Left colon (tissue), 2 donors: ENCODE data around the gene ST3GAL4. TPM values are rescaled to one million over a fixed set of nuclear protein-coding genes. Genes with fewer than 3 reads are reported as not detected.

Source experiments
- ATAC-seq: fragments of 200-7000 bp; cut with Tn5 transposase; one replicate; pipeline ENCODE4 v1.9.1; 2020; ENCODE audit warnings: mild to moderate bottlenecking, moderate library complexity
- DNase-seq, 2 donors: peaks; one replicate each; pipeline ENCODE4 v3.0.0-alpha.2; 2020
- intact Hi-C, 2 donors: fragments of 100-400 bp; cut with DNase I in 1 of 2; cut with micrococcal nuclease in 1 of 2; formaldehyde crosslinking; loops; one replicate each; pipeline versions ENCODE4 v1.11.2 to v1.14.0; 2022; cut with DNase I, micrococcal nuclease
- total RNA-seq, 2 donors: library from RNA; stranded (reverse); fragmentation: NEBNext Ultra II Directional; extraction: Animal tissue kit (Norgen Biotek cat#: 25700); gene quantifications; one replicate each; pipeline ENCODE4 v1.2.1, GENCODE V29; 2021
- donor health status: DM: no; HTN: no; CAD: no.
- donor health status: DM: yes; HTN: yes; CAD: no.

Gene ST3GAL4
- total RNA-seq, 2 donors from 2014 or later, result 181 to 536 TPM

DNA sequence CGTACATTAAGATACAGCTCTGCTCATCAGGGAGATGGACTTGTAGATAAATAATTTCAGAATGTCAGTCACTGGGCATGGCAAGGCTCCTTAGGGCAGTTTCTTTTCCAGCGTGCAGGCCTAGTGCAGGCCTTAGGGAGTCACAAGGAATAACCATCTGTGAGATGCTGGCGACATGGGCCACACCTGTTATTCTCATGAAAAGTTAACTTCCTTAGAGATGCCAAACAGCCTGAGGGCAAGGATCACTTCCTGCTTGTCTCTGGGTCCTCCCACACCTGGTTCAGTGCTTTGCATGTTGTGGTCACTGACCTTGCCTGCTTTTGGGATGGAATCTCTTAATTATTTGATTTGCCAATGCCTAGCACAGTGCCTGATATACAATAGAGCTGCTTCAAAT is 70.6 kb downstream of the ST3GAL4 start:
- peak; percentile 37 for ATAC-seq
- DNase-seq, result no peak
- intact Hi-C loops, result loop anchor here in 1 of 2 donors (10.0 kb wide), 1 partner anchor 111 kb away; no protein-coding TSS in a partner anchor

GRCh38 chr11:126426820-126427749 is 71.6 kb downstream of the ST3GAL4 start:
- intact Hi-C loops, result loop anchor here in 1 of 2 donors (10.0 kb wide), 1 partner anchor 112 kb away; no protein-coding TSS in a partner anchor
- no peak for ATAC-seq

GRCh38 chr11:126430581-126431335 is 75.3 kb downstream of the ST3GAL4 start:
- ATAC-seq (peak; percentile 81), DNase-seq (peak; percentile 54 to 88)
- intact Hi-C loops, result no loop called here

More at GRCh38 chr11:126426820-126427749, 71.6 kb downstream of the ST3GAL4 start:
- DNase-seq, result no peak

GRCh38 chr11:126431401-126432064 is 76.0 kb downstream of the ST3GAL4 start:
- DNase-seq (peak; percentile 63 to 89), ATAC-seq (peak; percentile 83)

GRCh38 chr11:126432065-126432461 is 76.6 kb downstream of the ST3GAL4 start:
- no peak for ATAC-seq
- no peak for DNase-seq
- intact Hi-C loops, result no loop called here

More at GRCh38 chr11:126431401-126432064, 76.0 kb downstream of the ST3GAL4 start:
- intact Hi-C loops, result no loop called here

GRCh38 chr11:126432525-126432924 is 77.0 kb downstream of the ST3GAL4 start:
- no peak for DNase-seq
- ATAC-seq, result no peak
- intact Hi-C loops, result no loop called here

DNA sequence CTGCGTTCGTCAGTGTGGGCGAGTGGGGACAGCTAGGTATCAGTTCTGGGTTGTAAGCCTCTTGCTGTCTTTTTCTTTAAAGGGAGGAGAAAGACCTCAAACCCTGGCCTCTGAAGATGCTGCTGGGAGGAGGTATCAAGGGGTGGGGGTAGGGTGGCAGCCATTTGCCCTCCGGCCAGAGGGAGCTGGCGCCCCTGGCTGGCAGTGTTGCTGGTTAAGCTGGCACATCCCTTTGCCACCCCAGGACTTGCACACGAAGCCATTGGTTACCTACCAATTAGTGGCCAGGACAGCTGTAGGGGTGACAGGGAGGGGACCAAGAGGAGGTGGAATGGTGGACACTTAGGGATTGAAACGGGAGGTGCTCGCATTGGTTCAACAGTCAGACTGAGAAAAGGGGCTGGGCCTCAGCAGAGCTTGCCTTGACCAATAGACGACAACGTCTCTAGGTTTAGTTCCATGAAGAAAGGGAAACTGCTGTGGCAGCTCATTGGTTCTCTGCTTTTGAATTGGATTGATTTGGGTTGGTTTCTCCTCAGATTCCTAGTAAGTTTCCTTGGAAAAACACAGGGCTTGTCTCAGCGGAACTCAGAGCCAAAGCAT is 77.9 kb downstream of the ST3GAL4 start:
- intact Hi-C loops, result no loop called here
- ATAC-seq, result no peak
- no peak for DNase-seq

DNA sequence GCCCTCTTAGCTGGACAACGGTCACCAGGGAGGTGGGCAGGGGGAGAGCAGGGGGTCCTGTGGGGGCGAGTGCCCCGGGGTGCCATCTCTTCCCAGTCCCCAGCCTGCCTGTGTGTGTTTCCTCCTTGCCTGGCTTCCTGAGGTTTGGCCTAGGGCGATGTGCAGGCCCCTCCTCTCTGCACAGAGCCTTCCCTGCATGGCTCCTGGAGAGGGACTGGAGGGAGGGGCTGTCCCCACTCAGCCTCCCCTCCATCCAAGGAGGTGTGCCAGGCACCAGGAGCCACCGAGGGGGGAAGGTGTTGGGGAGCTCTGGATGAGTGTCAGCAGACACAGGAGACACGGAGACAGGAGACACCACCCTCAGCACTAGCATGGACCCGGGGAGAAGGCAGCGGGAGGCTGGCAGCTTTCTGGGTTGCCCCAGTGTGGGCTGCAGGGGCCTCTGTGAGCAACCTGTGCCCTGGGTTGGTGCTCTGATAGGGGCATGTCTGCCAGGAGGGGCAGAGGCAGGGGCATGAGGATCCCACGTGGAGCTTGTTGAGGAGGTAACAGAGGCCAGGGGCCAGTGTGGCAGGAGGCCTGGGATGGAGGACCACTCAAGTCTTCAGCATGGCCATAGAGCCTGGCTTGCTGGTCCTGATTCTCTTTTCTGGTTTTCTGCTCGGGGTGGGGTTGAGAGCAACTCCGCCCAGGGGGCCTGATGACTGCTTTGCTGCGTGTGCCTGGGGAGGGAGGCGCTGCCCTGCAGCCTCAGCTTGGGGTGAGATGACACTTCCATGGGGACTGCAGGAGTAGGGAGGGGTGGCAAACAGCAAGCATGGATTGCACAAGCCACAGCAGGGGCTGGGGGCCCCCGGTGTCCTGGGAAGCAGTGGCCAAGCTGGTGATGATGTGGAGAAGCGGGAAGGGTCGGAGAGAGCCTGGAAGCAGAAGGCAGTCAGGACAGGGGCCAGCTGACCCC is 78.8 kb downstream of the ST3GAL4 start:
- no peak for DNase-seq
- ATAC-seq, result no peak
- intact Hi-C loops, result no loop called here

- no peak for ATAC-seq
- intact Hi-C loops, result no loop called here
Measured at GRCh38 chr11:126434950-126435335, 79.5 kb downstream of the ST3GAL4 start.

GRCh38 chr11:126436209-126436755 is 80.8 kb downstream of the ST3GAL4 start:
- ATAC-seq, result no peak
- intact Hi-C loops, result no loop called here
- DNase-seq, result no peak

More at GRCh38 chr11:126434950-126435335, 79.5 kb downstream of the ST3GAL4 start:
- DNase-seq, result no peak

GRCh38 chr11:126437731-126438130 is 82.2 kb downstream of the ST3GAL4 start:
- intact Hi-C loops, result no loop called here
- ATAC-seq (no peak), DNase-seq (no peak)

DNA sequence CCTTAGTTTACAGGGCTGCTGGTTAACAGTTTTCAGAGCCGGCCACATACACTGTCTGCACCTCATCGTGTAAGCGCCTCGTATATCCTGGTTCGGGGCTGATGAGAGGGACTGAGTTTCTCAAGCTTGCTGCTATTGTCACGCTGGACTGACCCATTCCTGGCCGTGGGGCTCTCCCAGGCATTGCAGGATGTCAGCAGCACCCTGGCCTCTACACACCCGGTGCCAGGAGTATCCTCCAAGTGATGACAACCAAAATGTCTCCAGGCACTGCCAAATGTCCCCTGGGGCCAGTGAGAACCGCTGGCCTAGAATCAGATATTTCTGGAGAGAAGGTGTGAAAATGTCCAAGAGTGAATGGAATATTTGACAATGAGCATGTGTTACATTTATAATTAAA is 82.8 kb downstream of the ST3GAL4 start:
- intact Hi-C loops, result no loop called here
- DNase-seq, result no peak
- no peak for ATAC-seq

DNA sequence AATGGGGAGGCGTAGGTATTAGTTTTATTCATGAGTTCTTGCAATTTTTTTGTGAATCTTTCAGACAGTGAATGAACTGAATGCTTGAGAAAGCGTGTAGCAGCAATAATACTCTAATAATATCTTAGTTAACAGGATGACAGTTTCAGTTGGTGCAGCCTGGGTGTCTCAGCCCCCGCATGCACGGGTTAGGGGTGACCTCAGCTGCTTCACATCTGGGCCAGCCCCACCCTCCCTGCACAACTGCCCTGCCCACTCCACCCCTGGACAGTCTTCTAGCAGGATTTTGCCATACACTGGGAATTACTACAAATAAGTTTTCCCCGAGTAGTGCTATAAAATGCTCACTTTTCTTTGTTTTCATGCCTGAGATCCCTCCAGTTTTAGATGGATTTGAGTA is 83.2 kb downstream of the ST3GAL4 start:
- no peak for ATAC-seq
- intact Hi-C loops, result no loop called here

GRCh38 chr11:126440276-126440675 is 84.8 kb downstream of the ST3GAL4 start:
- no peak for DNase-seq
- intact Hi-C loops, result loop anchor here in 1 of 2 donors (5.0 to 10.0 kb wide), 2 partner anchors 42 to 555 kb away; no protein-coding TSS in a partner anchor

More for the DNA sequence above, 83.2 kb downstream of the ST3GAL4 start:
- no peak for DNase-seq

DNA sequence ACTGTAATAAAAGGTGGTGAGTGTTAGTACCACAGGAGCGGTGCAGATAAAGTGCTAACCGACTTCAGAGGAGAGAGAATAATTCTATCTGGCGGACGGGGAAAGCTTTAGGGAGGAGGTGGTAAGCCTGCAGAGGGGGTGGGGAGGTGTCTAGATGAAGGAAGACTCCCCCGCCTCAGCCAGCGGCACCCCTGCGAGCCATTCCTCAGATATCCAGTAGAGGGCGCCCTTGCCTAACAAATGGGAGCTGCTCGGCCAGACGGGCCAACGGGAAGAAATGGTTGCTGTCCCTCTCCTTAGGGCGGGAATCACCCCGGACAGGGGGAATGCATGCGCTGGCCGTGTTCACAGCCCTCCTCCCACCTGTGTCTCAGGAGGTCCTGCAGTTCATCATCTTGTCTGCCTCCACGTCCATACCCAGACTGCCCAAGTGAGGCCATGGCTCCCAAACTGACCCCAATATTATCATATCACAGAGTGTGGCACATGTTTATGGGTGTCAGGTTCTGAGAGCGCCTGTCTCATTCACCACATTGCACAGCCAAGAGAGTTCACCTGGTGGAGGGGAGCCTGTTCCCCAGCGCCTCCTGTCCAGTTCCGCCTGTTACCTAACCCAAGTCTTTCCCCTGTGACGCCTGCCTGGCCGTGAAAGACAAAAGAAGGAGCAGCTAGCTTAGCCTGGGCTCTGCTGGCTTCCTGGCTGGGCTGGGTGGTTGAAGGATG is 85.5 kb downstream of the ST3GAL4 start:
- intact Hi-C loops, result loop anchor here in 1 of 2 donors (5.0 to 10.0 kb wide), 2 partner anchors 41 to 554 kb away; no protein-coding TSS in a partner anchor
- ATAC-seq, result peak; percentile 89

More at GRCh38 chr11:126440276-126440675, 84.8 kb downstream of the ST3GAL4 start:
- no peak for ATAC-seq

DNA sequence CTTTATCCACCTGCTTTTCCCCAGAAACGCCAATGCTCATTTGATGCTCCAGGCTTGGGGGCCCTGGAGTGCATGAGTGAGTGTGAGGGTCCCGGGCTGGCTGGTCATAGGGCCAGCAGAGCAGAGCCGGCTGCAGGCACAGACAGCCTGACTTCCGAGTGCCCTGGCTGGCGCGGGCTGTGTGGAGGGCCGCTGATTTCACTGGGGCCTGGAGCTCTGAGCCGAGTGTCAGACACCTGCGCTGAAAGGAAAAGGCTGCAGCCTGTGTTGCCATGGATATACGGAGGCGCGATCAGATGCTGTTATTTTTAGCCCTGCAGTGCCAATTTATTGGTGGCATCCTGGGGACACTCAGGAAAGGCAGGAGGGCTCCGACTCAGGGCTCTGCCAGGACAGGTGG is 87.6 kb downstream of the ST3GAL4 start:
- no peak for ATAC-seq
- no peak for DNase-seq
- intact Hi-C loops, result loop anchor here in 1 of 2 donors (5.0 to 10.0 kb wide), 2 partner anchors 39 to 552 kb away; no protein-coding TSS in a partner anchor

More for the DNA sequence above, 85.5 kb downstream of the ST3GAL4 start:
- DNase-seq, result peak; percentile 70 to 77
